Measurements from ENCODE around the gene BMP6. TPM values are rescaled to one million over a fixed set of nuclear protein-coding genes. Genes with fewer than 3 reads are reported as not detected.

The BMP6 gene
- total RNA-seq, 2 donors from 2014 or later = 0.62 to 2.1 TPM

GRCh38 chr6:7879980-7880717 lies 154.2 kb downstream of the BMP6 start:
- intact Hi-C loops (cut with DNase I) = no loop called here
- Histone ChIP-seq H3K27me3 (no peaks in the 10 kb centered on the region), H3K9ac (ENCODE audit: low read depth in 2 of 2, low read length in 2 of 2) (no peak overlapping the region), H3K4me3 (no peak overlapping the region), H3K27ac (no peak overlapping the region), H3K36me3 (peaks cover 12% of the 10 kb centered on the region), H3K9me3 (no peaks in the 10 kb centered on the region), H3K4me1 (no peaks in the 10 kb centered on the region)
- no peak for DNase-seq
- TF ChIP-seq CTCF (IDR thresholded peaks at IDR 0.05) = no peak

GRCh38 chr6:7880718-7881107 lies 154.8 kb downstream of the BMP6 start:
- DNase-seq = no peak
- H3K36me3 ChIP-seq = peaks cover 12% of the 10 kb centered on the region
- no peak overlapping the region for H3K4me3 ChIP-seq
- no peak overlapping the region for H3K27ac ChIP-seq
- H3K9me3 ChIP-seq = no peaks in the 10 kb centered on the region
- H3K4me1 ChIP-seq = no peaks in the 10 kb centered on the region
- H3K9ac ChIP-seq (ENCODE audit: low read depth in 2 of 2, low read length in 2 of 2) = no peak overlapping the region
- TF ChIP-seq CTCF (IDR thresholded peaks at IDR 0.05) = no peak
- H3K27me3 ChIP-seq = no peaks in the 10 kb centered on the region
- intact Hi-C loops (cut with DNase I) = no loop called here

- no peaks in the 10 kb centered on the region for H3K27me3 ChIP-seq
- no peaks in the 10 kb centered on the region for H3K9me3 ChIP-seq
- no peak for DNase-seq
- H3K4me1 ChIP-seq = no peaks in the 10 kb centered on the region
- peaks cover 12% of the 10 kb centered on the region for H3K36me3 ChIP-seq
- intact Hi-C loops (cut with DNase I) = no loop called here
- TF ChIP-seq CTCF (IDR thresholded peaks at IDR 0.05) = no peak
- H3K4me3 ChIP-seq = no peak overlapping the region
- H3K9ac ChIP-seq (ENCODE audit: low read depth in 2 of 2, low read length in 2 of 2) = no peak overlapping the region
- H3K27ac ChIP-seq = no peak overlapping the region
Measured at GRCh38 chr6:7881765-7882500, 156.0 kb downstream of the BMP6 start.

- TF ChIP-seq CTCF (IDR thresholded peaks at IDR 0.05) = no peak
Measured at GRCh38 chr6:7882505-7883257, 156.8 kb downstream of the BMP6 start.

GRCh38 chr6:7883381-7883780 lies 157.5 kb downstream of the BMP6 start:
- no peak for DNase-seq
- no peak overlapping the region for H3K9ac ChIP-seq (ENCODE audit: low read depth in 2 of 2, low read length in 2 of 2)
- no peaks in the 10 kb centered on the region for H3K4me1 ChIP-seq
- intact Hi-C loops (cut with DNase I) = no loop called here
- no peak for TF ChIP-seq CTCF (IDR thresholded peaks at IDR 0.05)
- no peaks in the 10 kb centered on the region for H3K27me3 ChIP-seq
- no peak overlapping the region for H3K4me3 ChIP-seq
- H3K27ac ChIP-seq = no peak overlapping the region
- H3K9me3 ChIP-seq = no peaks in the 10 kb centered on the region
- peaks cover 12% of the 10 kb centered on the region for H3K36me3 ChIP-seq

More at GRCh38 chr6:7882505-7883257, 156.8 kb downstream of the BMP6 start:
- Histone ChIP-seq H3K36me3 (peaks cover 12% of the 10 kb centered on the region), H3K9me3 (no peaks in the 10 kb centered on the region), H3K4me1 (no peaks in the 10 kb centered on the region), H3K9ac (ENCODE audit: low read depth in 2 of 2, low read length in 2 of 2) (no peak overlapping the region), H3K27ac (no peak overlapping the region), H3K4me3 (no peak overlapping the region), H3K27me3 (no peaks in the 10 kb centered on the region)
- no peak for DNase-seq
- intact Hi-C loops (cut with DNase I) = no loop called here
